ENCODE results near the gene ZNF829. TPM values are rescaled to one million over a fixed set of nuclear protein-coding genes. Genes with fewer than 3 reads are reported as not detected.

The ZNF829 gene
- total and polyA plus RNA-seq, 10 of the 15 experiments (the other 5 are each of a cell fraction or from before 2014, with no cell fraction given), result 0.08 to 0.63 (median 0.22) TPM

DNA sequence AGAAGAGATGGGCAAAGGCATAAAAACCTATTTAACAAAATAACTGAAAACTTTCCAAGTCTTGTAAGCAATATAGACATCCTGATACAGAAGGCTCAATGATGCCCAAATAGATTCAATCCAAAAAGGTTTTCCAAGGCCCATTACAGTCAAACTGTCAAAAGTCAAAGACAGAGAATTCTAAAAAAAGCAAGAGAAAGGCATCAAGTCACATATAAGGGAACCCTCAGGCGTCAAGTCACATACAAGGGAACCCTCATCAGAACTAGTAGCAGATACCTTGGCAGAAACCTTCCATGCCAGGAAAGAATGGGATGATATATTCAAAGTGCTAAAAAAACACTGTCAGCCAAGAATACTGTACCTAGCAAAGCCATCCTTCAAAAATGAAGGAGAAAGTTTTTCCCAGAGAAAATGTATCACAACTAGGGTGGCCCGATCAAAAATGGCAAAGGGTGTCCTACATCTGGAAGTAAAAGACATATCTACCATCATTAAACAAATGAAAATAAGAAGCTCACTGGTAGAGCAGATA, 21.2 kb downstream of the ZNF829 start (continued):
- TF ChIP-seq ZSCAN29 (IDR thresholded peaks at IDR 0.05), result no peak
- no peak for TF ChIP-seq ESRRA (IDR thresholded peaks at IDR 0.05; ENCODE audit: low read length)
- TF ChIP-seq, protein P1, sequence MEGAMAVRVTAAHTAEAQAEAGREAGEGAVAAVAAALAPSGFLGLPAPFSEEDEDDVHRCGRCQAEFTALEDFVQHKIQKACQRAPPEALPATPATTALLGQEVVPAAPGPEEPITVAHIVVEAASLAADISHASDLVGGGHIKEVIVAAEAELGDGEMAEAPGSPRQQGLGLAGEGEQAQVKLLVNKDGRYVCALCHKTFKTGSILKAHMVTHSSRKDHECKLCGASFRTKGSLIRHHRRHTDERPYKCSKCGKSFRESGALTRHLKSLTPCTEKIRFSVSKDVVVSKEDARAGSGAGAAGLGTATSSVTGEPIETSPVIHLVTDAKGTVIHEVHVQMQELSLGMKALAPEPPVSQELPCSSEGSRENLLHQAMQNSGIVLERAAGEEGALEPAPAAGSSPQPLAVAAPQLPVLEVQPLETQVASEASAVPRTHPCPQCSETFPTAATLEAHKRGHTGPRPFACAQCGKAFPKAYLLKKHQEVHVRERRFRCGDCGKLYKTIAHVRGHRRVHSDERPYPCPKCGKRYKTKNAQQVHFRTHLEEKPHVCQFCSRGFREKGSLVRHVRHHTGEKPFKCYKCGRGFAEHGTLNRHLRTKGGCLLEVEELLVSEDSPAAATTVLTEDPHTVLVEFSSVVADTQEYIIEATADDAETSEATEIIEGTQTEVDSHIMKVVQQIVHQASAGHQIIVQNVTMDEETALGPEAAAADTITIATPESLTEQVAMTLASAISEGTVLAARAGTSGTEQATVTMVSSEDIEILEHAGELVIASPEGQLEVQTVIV (IDR thresholded peaks at IDR 0.05; ENCODE audit: borderline replicate concordance, partially characterized antibody), result no peak
- no peak for TF ChIP-seq POLR2A (IDR thresholded peaks at IDR 0.05; ENCODE audit: low read depth, low read length)
- TF ChIP-seq RAD51 (IDR thresholded peaks at IDR 0.05), result no peak
- no peak for TF ChIP-seq NR2C1 (IDR thresholded peaks at IDR 0.05)
- TF ChIP-seq BACH1 (IDR thresholded peaks at IDR 0.05; ENCODE audit: borderline replicate concordance), result no peak
- no peak for TF ChIP-seq ZNF622 (IDR thresholded peaks at IDR 0.05)
- TF ChIP-seq, protein P2, sequence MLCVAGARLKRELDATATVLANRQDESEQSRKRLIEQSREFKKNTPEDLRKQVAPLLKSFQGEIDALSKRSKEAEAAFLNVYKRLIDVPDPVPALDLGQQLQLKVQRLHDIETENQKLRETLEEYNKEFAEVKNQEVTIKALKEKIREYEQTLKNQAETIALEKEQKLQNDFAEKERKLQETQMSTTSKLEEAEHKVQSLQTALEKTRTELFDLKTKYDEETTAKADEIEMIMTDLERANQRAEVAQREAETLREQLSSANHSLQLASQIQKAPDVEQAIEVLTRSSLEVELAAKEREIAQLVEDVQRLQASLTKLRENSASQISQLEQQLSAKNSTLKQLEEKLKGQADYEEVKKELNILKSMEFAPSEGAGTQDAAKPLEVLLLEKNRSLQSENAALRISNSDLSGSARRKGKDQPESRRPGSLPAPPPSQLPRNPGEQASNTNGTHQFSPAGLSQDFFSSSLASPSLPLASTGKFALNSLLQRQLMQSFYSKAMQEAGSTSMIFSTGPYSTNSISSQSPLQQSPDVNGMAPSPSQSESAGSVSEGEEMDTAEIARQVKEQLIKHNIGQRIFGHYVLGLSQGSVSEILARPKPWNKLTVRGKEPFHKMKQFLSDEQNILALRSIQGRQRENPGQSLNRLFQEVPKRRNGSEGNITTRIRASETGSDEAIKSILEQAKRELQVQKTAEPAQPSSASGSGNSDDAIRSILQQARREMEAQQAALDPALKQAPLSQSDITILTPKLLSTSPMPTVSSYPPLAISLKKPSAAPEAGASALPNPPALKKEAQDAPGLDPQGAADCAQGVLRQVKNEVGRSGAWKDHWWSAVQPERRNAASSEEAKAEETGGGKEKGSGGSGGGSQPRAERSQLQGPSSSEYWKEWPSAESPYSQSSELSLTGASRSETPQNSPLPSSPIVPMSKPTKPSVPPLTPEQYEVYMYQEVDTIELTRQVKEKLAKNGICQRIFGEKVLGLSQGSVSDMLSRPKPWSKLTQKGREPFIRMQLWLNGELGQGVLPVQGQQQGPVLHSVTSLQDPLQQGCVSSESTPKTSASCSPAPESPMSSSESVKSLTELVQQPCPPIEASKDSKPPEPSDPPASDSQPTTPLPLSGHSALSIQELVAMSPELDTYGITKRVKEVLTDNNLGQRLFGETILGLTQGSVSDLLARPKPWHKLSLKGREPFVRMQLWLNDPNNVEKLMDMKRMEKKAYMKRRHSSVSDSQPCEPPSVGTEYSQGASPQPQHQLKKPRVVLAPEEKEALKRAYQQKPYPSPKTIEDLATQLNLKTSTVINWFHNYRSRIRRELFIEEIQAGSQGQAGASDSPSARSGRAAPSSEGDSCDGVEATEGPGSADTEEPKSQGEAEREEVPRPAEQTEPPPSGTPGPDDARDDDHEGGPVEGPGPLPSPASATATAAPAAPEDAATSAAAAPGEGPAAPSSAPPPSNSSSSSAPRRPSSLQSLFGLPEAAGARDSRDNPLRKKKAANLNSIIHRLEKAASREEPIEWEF (IDR thresholded peaks at IDR 0.05; ENCODE audit: insufficient replicate concordance, low read depth, low read length), result no peak
- TF ChIP-seq TBL1XR1 (IDR thresholded peaks at IDR 0.05; ENCODE audit: low read depth, low read length), result no peak

Measured in GM12878 (cell line).